Keratinocyte (primary cell): Measurements from ENCODE around the gene FAM229A. TPM values are rescaled to one million over a fixed set of nuclear protein-coding genes. Genes with fewer than 3 reads are reported as not detected.

Experiments
- DNase-seq: peaks from one replicate; pipeline ENCODE4 v3.0.0-alpha.2; 2011; ENCODE audit warnings: low read depth, missing footprints, low spot score
- FAIRE-seq: peaks from 2 replicates; lab custom pipeline; 2011; peaks lifted over from hg19 to GRCh38; lab: Jason Lieb, UNC
- H2AFZ ChIP-seq: 2 replicates; pipeline ENCODE4 v1.6.0; 2012; ENCODE audit warnings: low read length, control low read depth, inconsistent platforms; ENCODE audit not compliant: control insufficient read depth
- H3K27ac ChIP-seq: 2 replicates; pipeline ENCODE4 v1.5.1; 2011; ENCODE audit warnings: low read length; ENCODE audit not compliant: control insufficient read depth, insufficient read depth
- H3K27me3 ChIP-seq: 3 replicates; pipeline ENCODE4 v1.6.0; 2011; ENCODE audit warnings: low read length; ENCODE audit not compliant: control insufficient read depth, insufficient read depth; ENCODE audit errors: extremely low read depth
- H3K36me3 ChIP-seq, 2 experiments: 2 replicates in 1 of 2; 3 replicates in 1 of 2; pipeline ENCODE4 v1.5.1; 2011; ENCODE audit warnings: low read length in 2 of 2, mild to moderate bottlenecking in 1 of 2; ENCODE audit not compliant: control insufficient read depth in 2 of 2, insufficient read depth in 2 of 2; ENCODE audit errors: extremely low read depth in 1 of 2
- H3K4me1 ChIP-seq: 3 replicates; pipeline ENCODE4 v1.5.1; 2011; ENCODE audit warnings: low read length; ENCODE audit not compliant: control insufficient read depth, insufficient read depth; ENCODE audit errors: extremely low read depth
- H3K4me2 ChIP-seq: 3 replicates; pipeline ENCODE4 v1.6.0; 2011; ENCODE audit warnings: low read depth, low read length; ENCODE audit not compliant: control insufficient read depth, insufficient read depth; ENCODE audit errors: extremely low read depth
- H3K4me3 ChIP-seq, 3 experiments: fragments of 200-600 bp in 1 of 3; sonication (generic) in 1 of 3; 2 replicates in 2 of 3; 3 replicates in 1 of 3; pipeline ENCODE4 v1.5.1; 2011 to 2016; ENCODE audit warnings: low read length in 3 of 3, mild to moderate bottlenecking in 3 of 3, control low read depth in 2 of 3, inconsistent platforms in 1 of 3, low read depth in 1 of 3, mixed read lengths in 1 of 3, mixed run types in 1 of 3, moderate library complexity in 1 of 3; ENCODE audit not compliant: control insufficient read depth in 2 of 3, insufficient read depth in 2 of 3; ENCODE audit errors: extremely low read depth in 1 of 3
- H3K79me2 ChIP-seq: 2 replicates; pipeline ENCODE4 v1.6.0; 2012; ENCODE audit warnings: low read length; ENCODE audit not compliant: control insufficient read depth, insufficient read depth
- H3K9ac ChIP-seq: 3 replicates; pipeline ENCODE4 v1.6.0; 2011; ENCODE audit warnings: low read length; ENCODE audit not compliant: control insufficient read depth, insufficient read depth; ENCODE audit errors: extremely low read depth
- H3K9me1 ChIP-seq: 3 replicates; pipeline ENCODE4 v1.6.0; 2011; ENCODE audit warnings: low read length; ENCODE audit not compliant: control insufficient read depth, insufficient read depth; ENCODE audit errors: extremely low read depth
- H3K9me3 ChIP-seq: 2 replicates; pipeline ENCODE4 v1.5.1; 2012; ENCODE audit warnings: low read depth, low read length; ENCODE audit not compliant: control insufficient read depth
- H4K20me1 ChIP-seq: 3 replicates; pipeline ENCODE4 v1.6.0; 2011; ENCODE audit warnings: low read length; ENCODE audit not compliant: control insufficient read depth, insufficient read depth; ENCODE audit errors: extremely low read depth
- EZH2 ChIP-seq: IDR thresholded peaks from one replicate; pipeline ENCODE4 v1.6.1; 2012; ENCODE audit warnings: inconsistent platforms, mild to moderate bottlenecking, low read length, moderate library complexity
- dilution Hi-C: fragments of 300-500 bp; cut with MboI; formaldehyde crosslinking; loops from one replicate; pipeline ENCODE4 v1.7.0; 2020; ENCODE audit warnings: low sequenced_read_pairs; ENCODE audit not compliant: extremely low pct_ligation_motif_present
- polyA plus RNA-seq, 5 experiments: library from polyadenylated mRNA; depleted of rRNA in 3 of 5; stranded (reverse) in 3 of 5; stranded (forward) in 1 of 5; unstranded in 1 of 5; fragments of >200 nt; gene quantifications; 1 replicate in 1 of 5; 2 replicates in 3 of 5; 3 replicates in 1 of 5; pipeline versions ENCODE4 v1.2.1 to v1.2.3, GENCODE V29; 2011 to 2012; ENCODE audit warnings: missing spikeins in 2 of 5, low read depth in 1 of 5, low replicate concordance in 1 of 5
- TF ChIP-seq, protein P1 (sequence below), 3 experiments: IDR thresholded peaks in 1 of 3; conservative IDR thresholded peaks in 1 of 3; optimal IDR thresholded peaks in 1 of 3; 2 replicates in 2 of 3; 3 replicates in 1 of 3; pipeline versions ENCODE3 to v1.5.1; 2011; ENCODE audit warnings: low read length in 3 of 3, mild to moderate bottlenecking in 3 of 3, moderate library complexity in 2 of 3, control low read depth in 1 of 3, inconsistent platforms in 1 of 3; ENCODE audit not compliant: insufficient read depth in 2 of 3; ENCODE audit errors: extremely low read depth in 1 of 3

Gene FAM229A
- polyA plus RNA-seq, 1 donor (not counting 4 experiments of a cell fraction or from before 2014, with no cell fraction given): 1.1 TPM

DNA sequence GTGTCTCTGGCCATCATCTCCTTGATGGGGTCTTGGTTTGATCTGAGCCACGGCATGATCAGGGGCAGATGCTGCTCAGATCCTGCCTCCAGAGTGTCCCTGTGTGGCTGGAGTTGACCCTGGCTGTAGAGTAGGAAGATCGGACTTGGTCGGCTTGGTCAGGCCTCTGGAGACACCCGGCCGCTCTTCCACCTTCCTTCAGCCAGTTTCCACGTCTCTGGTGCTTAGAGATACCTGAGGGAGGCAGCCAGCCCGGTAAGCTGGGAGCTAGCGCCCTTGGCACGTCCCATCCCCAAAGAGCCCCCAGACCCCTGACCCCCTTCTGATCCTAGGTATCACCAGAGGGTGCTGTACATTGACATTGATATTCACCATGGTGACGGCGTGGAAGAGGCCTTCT, 35.1 kb downstream of the FAM229A start:
- DNase-seq: no peak
- Histone ChIP-seq H3K9me1 (no peaks in the 10 kb centered on the region), H3K79me2 (no peaks in the 10 kb centered on the region), H3K9ac (no peak overlapping the region), H3K4me2 (no peak overlapping the region), H3K4me1 (peaks cover 6% of the 10 kb centered on the region), H3K9me3 (no peaks in the 10 kb centered on the region), H3K27ac (no peak overlapping the region), H3K36me3 (peaks cover 21 to 41% of the 10 kb centered on the region in 2 experiments), H2AFZ (no peak overlapping the region), H4K20me1 (no peaks in the 10 kb centered on the region), H3K4me3 (no peak overlapping the region), H3K27me3 (no peaks in the 10 kb centered on the region)
- no peak for FAIRE-seq
- TF ChIP-seq, protein P1, sequence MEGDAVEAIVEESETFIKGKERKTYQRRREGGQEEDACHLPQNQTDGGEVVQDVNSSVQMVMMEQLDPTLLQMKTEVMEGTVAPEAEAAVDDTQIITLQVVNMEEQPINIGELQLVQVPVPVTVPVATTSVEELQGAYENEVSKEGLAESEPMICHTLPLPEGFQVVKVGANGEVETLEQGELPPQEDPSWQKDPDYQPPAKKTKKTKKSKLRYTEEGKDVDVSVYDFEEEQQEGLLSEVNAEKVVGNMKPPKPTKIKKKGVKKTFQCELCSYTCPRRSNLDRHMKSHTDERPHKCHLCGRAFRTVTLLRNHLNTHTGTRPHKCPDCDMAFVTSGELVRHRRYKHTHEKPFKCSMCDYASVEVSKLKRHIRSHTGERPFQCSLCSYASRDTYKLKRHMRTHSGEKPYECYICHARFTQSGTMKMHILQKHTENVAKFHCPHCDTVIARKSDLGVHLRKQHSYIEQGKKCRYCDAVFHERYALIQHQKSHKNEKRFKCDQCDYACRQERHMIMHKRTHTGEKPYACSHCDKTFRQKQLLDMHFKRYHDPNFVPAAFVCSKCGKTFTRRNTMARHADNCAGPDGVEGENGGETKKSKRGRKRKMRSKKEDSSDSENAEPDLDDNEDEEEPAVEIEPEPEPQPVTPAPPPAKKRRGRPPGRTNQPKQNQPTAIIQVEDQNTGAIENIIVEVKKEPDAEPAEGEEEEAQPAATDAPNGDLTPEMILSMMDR (optimal IDR thresholded peaks at IDR 0.05 in 1 of 3, IDR thresholded peaks at IDR 0.05 in 1 of 3, conservative IDR thresholded peaks at IDR 0.05 in 1 of 3; ENCODE audit: extremely low read depth in 1 of 3, insufficient read depth in 2 of 3, low read length in 3 of 3): no peak
- no peak for TF ChIP-seq EZH2
- dilution Hi-C loops: no loop called here

DNA sequence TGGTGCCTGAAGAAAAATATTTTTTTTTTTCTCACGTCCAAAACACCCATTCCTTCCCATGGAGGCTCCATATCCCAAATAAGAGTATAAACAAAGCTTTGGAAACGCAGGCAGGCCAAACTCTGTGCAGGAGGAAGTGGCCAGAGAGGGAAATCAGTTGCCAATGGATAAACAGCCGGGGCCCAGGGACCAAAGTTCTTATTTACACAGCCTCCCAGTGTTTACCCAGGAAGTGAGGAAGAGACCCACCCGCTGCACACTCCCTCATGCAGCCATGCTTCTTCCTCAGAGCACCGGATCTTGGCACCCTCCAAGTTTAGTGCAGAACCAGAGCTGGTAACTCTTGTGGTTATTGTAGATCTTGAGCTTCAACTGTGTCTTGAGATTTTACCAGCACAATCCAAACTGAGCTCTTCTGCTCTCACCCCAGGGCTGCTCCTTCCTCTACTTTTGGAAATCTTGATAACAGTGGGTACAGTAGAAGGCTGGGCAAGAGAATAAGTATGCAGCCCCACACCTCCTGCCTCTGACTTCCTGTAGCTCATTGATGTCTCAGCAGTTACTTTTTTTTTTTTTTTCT, 40.5 kb downstream of the FAM229A start:
- Histone ChIP-seq H4K20me1 (no peaks in the 10 kb centered on the region), H3K27me3 (no peaks in the 10 kb centered on the region), H3K9me3 (no peaks in the 10 kb centered on the region), H3K9ac (no peak overlapping the region), H3K4me1 (no peaks in the 10 kb centered on the region), H3K9me1 (no peaks in the 10 kb centered on the region), H3K36me3 (peaks cover 8 to 10% of the 10 kb centered on the region in 2 experiments), H2AFZ (no peak overlapping the region), H3K79me2 (no peaks in the 10 kb centered on the region), H3K4me3 (no peak overlapping the region), H3K4me2 (no peak overlapping the region), H3K27ac (no peak overlapping the region)
- dilution Hi-C loops: no loop called here
- DNase-seq: no peak
- no peak for FAIRE-seq
- TF ChIP-seq, protein P1 (optimal IDR thresholded peaks at IDR 0.05 in 1 of 3, IDR thresholded peaks at IDR 0.05 in 1 of 3, conservative IDR thresholded peaks at IDR 0.05 in 1 of 3; ENCODE audit: extremely low read depth in 1 of 3, insufficient read depth in 2 of 3, low read length in 3 of 3): no peak
- no peak for TF ChIP-seq EZH2
